ENCODE results near the gene CLHC1. TPM values are rescaled to one million over a fixed set of nuclear protein-coding genes. Genes with fewer than 3 reads are reported as not detected.
"Not testable (repeated sequence)": the region's sequence is repeated elsewhere in the genome, so short reads cannot be mapped to it uniquely, and the experiment has no call there.

The CLHC1 gene
- total RNA-seq, 1 experiment from 2014 or later, result 9.2 TPM

GRCh38 chr2:55144922-55145820 lies 86.9 kb downstream of the CLHC1 start:
- H2BK20ac ChIP-seq (ENCODE audit: low read depth, low read length, poor library complexity, severe bottlenecking), result no peak overlapping the region
- no peak overlapping the region for H3K14ac ChIP-seq (ENCODE audit: insufficient read depth, low read length)
- H3K36me3 Mint-ChIP-seq (ENCODE audit: insufficient read depth in 1 of 3, low read depth in 3 of 3), result no peaks in the 10 kb centered on the region
- H3K9ac ChIP-seq (ENCODE audit: extremely low read depth, insufficient read length, low read length), result no peak overlapping the region
- no peak overlapping the region for H3K23ac ChIP-seq (ENCODE audit: insufficient read length, low read depth, low read length)
- H3K4me1 Mint-ChIP-seq, result 0 out of 4 replicates have a peak, but pooled peaks cover 0 to 6% of the 10 kb centered on the region in 2 experiments
- no peak for DNase-seq
- H2BK12ac ChIP-seq (ENCODE audit: insufficient read length, low read depth, low read length), result no peak overlapping the region
- H3K79me1 ChIP-seq (ENCODE audit: insufficient read depth, low read depth, low read length, poor library complexity, severe bottlenecking), result no peaks in the 10 kb centered on the region
- H3K56ac ChIP-seq (ENCODE audit: insufficient read length, low read depth, low read length), result no peak overlapping the region
- H3K4me3 Mint-ChIP-seq, result no peak overlapping the region; a peak in 1 of 5 replicates
- H2BK120ac ChIP-seq (ENCODE audit: low read depth, low read length, poor library complexity, severe bottlenecking), result no peak overlapping the region
- H2BK15ac ChIP-seq (ENCODE audit: low read depth, low read length), result no peak overlapping the region
- no peaks in the 10 kb centered on the region; a peak in 1 of 5 replicates for H3K9me3 Mint-ChIP-seq
- H3K27me3 Mint-ChIP-seq (ENCODE audit: low read depth), result no peaks in the 10 kb centered on the region; the same call in 1 of the 2 replicates
- no peaks in the 10 kb centered on the region for H3K4me1 ChIP-seq (ENCODE audit: insufficient read depth, low read length)
- no peak overlapping the region for H4K91ac ChIP-seq (ENCODE audit: insufficient read length, low read depth, low read length)
- H2AK5ac ChIP-seq (ENCODE audit: insufficient read length, low read length), result no peak overlapping the region
- H3K18ac ChIP-seq (ENCODE audit: insufficient read length, low read depth, low read length), result no peak overlapping the region
- no peak overlapping the region for H3K27ac Mint-ChIP-seq
- TF ChIP-seq CTCF (conservative IDR thresholded peaks at IDR 0.05), result no peak
- H3T11ph ChIP-seq (ENCODE audit: low read length), result no peak overlapping the region
- no peaks in the 10 kb centered on the region for H3K27me3 ChIP-seq (ENCODE audit: insufficient read depth, low read length)
- H3K4ac ChIP-seq (ENCODE audit: low read depth, low read length), result no peak overlapping the region
- WGBS (ENCODE audit: extremely low coverage, insufficient read length, low lambda C conversion rate), result no CpG with 5 or more reads among the region's 12 CpGs
- H4K20me1 ChIP-seq (ENCODE audit: control insufficient read depth, insufficient read depth, insufficient read length), result no peaks in the 10 kb centered on the region
- no peak overlapping the region for H2BK5ac ChIP-seq (ENCODE audit: insufficient read length, low read length)
- H3K9me3 ChIP-seq (ENCODE audit: control insufficient read depth, low read depth, low read length), result no peaks in the 10 kb centered on the region
- H3K79me2 ChIP-seq (ENCODE audit: insufficient read depth, low read length), result no peaks in the 10 kb centered on the region
- H2AFZ ChIP-seq (ENCODE audit: low read length), result no peak overlapping the region
- no peak overlapping the region for H4K8ac ChIP-seq (replicated peaks; ENCODE audit: insufficient read length, low read depth, low read length)
- H3K4me2 ChIP-seq (ENCODE audit: insufficient read depth, insufficient read length, low read length), result no peak overlapping the region
- H3K23me2 ChIP-seq (ENCODE audit: insufficient read length, low read depth, low read length, poor library complexity, severe bottlenecking), result no peaks in the 10 kb centered on the region
- H4K5ac ChIP-seq (ENCODE audit: insufficient read length, low read depth, low read length), result no peak overlapping the region
- H3K27ac ChIP-seq (ENCODE audit: insufficient read length, low read depth, low read length), result no peak overlapping the region

GRCh38 chr2:55143706-55144105 lies 88.4 kb downstream of the CLHC1 start:
- not testable (repeated sequence) for H3K4ac ChIP-seq (ENCODE audit: low read depth, low read length); H2AFZ ChIP-seq (ENCODE audit: low read length); H2AK5ac ChIP-seq (ENCODE audit: insufficient read length, low read length); H4K8ac ChIP-seq (replicated peaks; ENCODE audit: insufficient read length, low read depth, low read length); H2BK20ac ChIP-seq (ENCODE audit: low read depth, low read length, poor library complexity, severe bottlenecking); H2BK15ac ChIP-seq (ENCODE audit: low read depth, low read length); H2BK120ac ChIP-seq (ENCODE audit: low read depth, low read length, poor library complexity, severe bottlenecking); H3K27ac ChIP-seq (ENCODE audit: insufficient read length, low read depth, low read length); H3K79me2 ChIP-seq (ENCODE audit: insufficient read depth, low read length); H3K23me2 ChIP-seq (ENCODE audit: insufficient read length, low read depth, low read length, poor library complexity, severe bottlenecking); H3K36me3 Mint-ChIP-seq (ENCODE audit: insufficient read depth in 1 of 3, low read depth in 3 of 3); H3K4me1 ChIP-seq (ENCODE audit: insufficient read depth, low read length); H3K4me2 ChIP-seq (ENCODE audit: insufficient read depth, insufficient read length, low read length); H4K91ac ChIP-seq (ENCODE audit: insufficient read length, low read depth, low read length); H3K9me3 Mint-ChIP-seq; H3K27me3 Mint-ChIP-seq (ENCODE audit: low read depth); H3K4me3 Mint-ChIP-seq; H3K9ac ChIP-seq (ENCODE audit: extremely low read depth, insufficient read length, low read length); H4K20me1 ChIP-seq (ENCODE audit: control insufficient read depth, insufficient read depth, insufficient read length); H2BK5ac ChIP-seq (ENCODE audit: insufficient read length, low read length); H4K5ac ChIP-seq (ENCODE audit: insufficient read length, low read depth, low read length); H3K56ac ChIP-seq (ENCODE audit: insufficient read length, low read depth, low read length); H3T11ph ChIP-seq (ENCODE audit: low read length); H3K9me3 ChIP-seq (ENCODE audit: control insufficient read depth, low read depth, low read length); H2BK12ac ChIP-seq (ENCODE audit: insufficient read length, low read depth, low read length); H3K27me3 ChIP-seq (ENCODE audit: insufficient read depth, low read length); H3K14ac ChIP-seq (ENCODE audit: insufficient read depth, low read length); H3K23ac ChIP-seq (ENCODE audit: insufficient read length, low read depth, low read length); H3K79me1 ChIP-seq (ENCODE audit: insufficient read depth, low read depth, low read length, poor library complexity, severe bottlenecking); H3K18ac ChIP-seq (ENCODE audit: insufficient read length, low read depth, low read length); H3K27ac Mint-ChIP-seq; DNase-seq
- WGBS (ENCODE audit: extremely low coverage, insufficient read length, low lambda C conversion rate), result no CpG with 5 or more reads among the region's 2 CpGs
- peaks cover 9 to 20% of the 10 kb centered on the region in 2 experiments for H3K4me1 Mint-ChIP-seq

Measured in H9 (cell line).